Measurements from ENCODE around the gene AHSA1. TPM values are rescaled to one million over a fixed set of nuclear protein-coding genes. Genes with fewer than 3 reads are reported as not detected.

The AHSA1 gene
- total and polyA plus RNA-seq, 9 donors = 57.3 to 205 (median 96.6) TPM

- no peaks in the 10 kb centered on the region for H3K36me3 ChIP-seq
- intact Hi-C loops (cut with DNase I) = no loop called here
- H3K27ac ChIP-seq = no peak overlapping the region
- H3K27me3 ChIP-seq = no peaks in the 10 kb centered on the region
- H3K4me1 ChIP-seq (ENCODE audit: insufficient read depth) = no peaks in the 10 kb centered on the region
- WGBS, 3 donors = 92 to 94% (median 93%) methylated on average over 8 of the region's 8 CpGs
- no peak overlapping the region for H3K4me3 ChIP-seq
- DNase-seq = no peak
- H3K9me3 ChIP-seq = no peaks in the 10 kb centered on the region
- TF ChIP-seq CTCF (IDR thresholded peaks at IDR 0.05) = no peak
- no peak for TF ChIP-seq EP300 (IDR thresholded peaks at IDR 0.05)
Observed at GRCh38 chr14:77511486-77512162, 53.7 kb downstream of the AHSA1 start.

- TF ChIP-seq CTCF (IDR thresholded peaks at IDR 0.05) (no peak), POLR2A (IDR thresholded peaks at IDR 0.05) (no peak), EP300 (IDR thresholded peaks at IDR 0.05) (no peak)
- H3K9me3 ChIP-seq = no peaks in the 10 kb centered on the region
- DNase-seq = no peak
- no peaks in the 10 kb centered on the region for H3K27me3 ChIP-seq
- H3K27ac ChIP-seq = no peak overlapping the region
- H3K36me3 ChIP-seq = no peaks in the 10 kb centered on the region
- intact Hi-C loops (cut with DNase I) = no loop called here
- H3K4me1 ChIP-seq (ENCODE audit: insufficient read depth) = no peaks in the 10 kb centered on the region
- no peak overlapping the region for H3K4me3 ChIP-seq
Observed at GRCh38 chr14:77516126-77516525, 58.2 kb downstream of the AHSA1 start.

Small RNA genes lying within 50 kb of the gene (small RNA-seq; reads per million reads assigned to genes)
- not detected for gene RF00404

Other genes starting within 250 kb of the AHSA1 start
- under 1 TPM in 1 of 7 donors, not detected in 6; 0.11 TPM for gene NGB, start 186.9 kb upstream of the AHSA1 start, total RNA-seq
- under 1 TPM in 1 of 2 donors, not detected in 1; 0.04 TPM for gene NGB, start 186.9 kb upstream of the AHSA1 start, polyA plus RNA-seq
- 10 to 100 TPM; 10.8 to 31.7 (median 16.1) TPM for gene POMT2, start 137.2 kb upstream of the AHSA1 start, total RNA-seq
- 10 to 100 TPM in 1 of 2 donors, 1 to 10 TPM in 1; 6.7 to 35.3 TPM for gene POMT2, start 137.2 kb upstream of the AHSA1 start, polyA plus RNA-seq
- gene GSTZ1, start 137.1 kb upstream of the AHSA1 start, total RNA-seq = 10 to 100 TPM in 4 of 7 donors, 1 to 10 TPM in 3; 4.7 to 13.0 (median 10.5) TPM
- gene GSTZ1, start 137.1 kb upstream of the AHSA1 start, polyA plus RNA-seq = 10 to 100 TPM; 13.2 to 13.4 TPM
- 10 to 100 TPM in 6 of 7 donors, 1 to 10 TPM in 1; 10.0 to 17.4 (median 14.5) TPM for gene TMED8, start 81.0 kb upstream of the AHSA1 start, total RNA-seq
- gene TMED8, start 81.0 kb upstream of the AHSA1 start, polyA plus RNA-seq = 10 to 100 TPM in 1 of 2 donors, 1 to 10 TPM in 1; 5.5 to 13.1 TPM
- gene SAMD15, start 80.7 kb upstream of the AHSA1 start, total RNA-seq = 1 to 10 TPM in 5 of 7 donors, under 1 TPM in 2; 0.12 to 3.2 (median 1.4) TPM
- gene SAMD15, start 80.7 kb upstream of the AHSA1 start, polyA plus RNA-seq = 1 to 10 TPM in 1 of 2 donors, under 1 TPM in 1; 0.27 to 2.2 TPM
- 1 to 10 TPM in 1 of 7 donors, under 1 TPM in 5, not detected in 1; 0.33 to 1.1 (median 0.51) TPM for gene NOXRED1, start 34.6 kb upstream of the AHSA1 start, total RNA-seq
- under 1 TPM; 0.23 to 0.42 TPM for gene NOXRED1, start 34.6 kb upstream of the AHSA1 start, polyA plus RNA-seq
- gene VIPAS39, start 492 bp upstream of the AHSA1 start, total RNA-seq = 10 to 100 TPM; 10.7 to 18.0 (median 15.1) TPM
- gene VIPAS39, start 492 bp upstream of the AHSA1 start, polyA plus RNA-seq = 10 to 100 TPM; 18.1 to 47.0 TPM
- 1 to 10 TPM in 1 of 7 donors, under 1 TPM in 2, not detected in 4; 0.20 to 1.0 (median 0.72) TPM for gene ISM2, start 40.7 kb downstream of the AHSA1 start, total RNA-seq
- under 1 TPM; 0.05 to 0.13 TPM for gene ISM2, start 40.7 kb downstream of the AHSA1 start, polyA plus RNA-seq
- gene SPTLC2, start 158.5 kb downstream of the AHSA1 start, total RNA-seq = 10 to 100 TPM; 13.1 to 31.1 (median 22.2) TPM
- gene SPTLC2, start 158.5 kb downstream of the AHSA1 start, polyA plus RNA-seq = 10 to 100 TPM in 1 of 2 donors, 1 to 10 TPM in 1; 8.0 to 18.4 TPM
- 10 to 100 TPM in 3 of 7 donors, 1 to 10 TPM in 4; 8.4 to 13.3 (median 9.9) TPM for gene ALKBH1, start 249.9 kb downstream of the AHSA1 start, total RNA-seq
- 10 to 100 TPM; 10.8 to 12.8 TPM for gene ALKBH1, start 249.9 kb downstream of the AHSA1 start, polyA plus RNA-seq